ENCODE results near the gene CMPK2.
"Not testable (repeated sequence)": the region's sequence is repeated elsewhere in the genome, so short reads cannot be mapped to it uniquely, and the experiment has no call there.

CMPK2 gene

DNA sequence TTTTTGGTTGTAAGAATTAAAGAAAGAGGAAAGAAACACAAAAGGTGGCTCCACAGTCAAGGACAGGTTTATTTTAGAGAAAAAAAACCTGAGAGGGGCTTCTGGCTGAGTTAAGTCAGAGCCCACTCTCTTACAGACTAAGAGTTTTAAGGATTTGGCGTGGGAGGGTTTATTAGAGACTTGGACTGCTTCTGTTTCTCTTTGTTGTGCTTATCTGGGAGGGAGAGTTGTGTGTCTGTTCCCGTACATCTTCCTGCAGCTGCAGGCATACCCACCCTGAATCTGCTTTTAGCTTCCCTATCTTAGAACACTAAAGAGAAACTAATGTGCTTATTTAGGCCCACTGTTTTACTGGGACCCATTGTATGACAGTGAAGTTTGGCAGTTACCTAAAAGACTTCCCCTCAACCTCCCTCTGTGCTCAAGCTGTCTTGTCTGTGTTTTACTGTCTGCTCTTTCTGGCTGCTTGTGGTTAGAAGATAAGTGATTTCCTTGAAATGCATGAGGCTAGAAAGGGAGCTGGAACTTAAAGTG is 14.6 kb upstream of the CMPK2 start:
- no peak for DNase-seq (ENCODE audit: low read depth in 2 of 2)

DNA sequence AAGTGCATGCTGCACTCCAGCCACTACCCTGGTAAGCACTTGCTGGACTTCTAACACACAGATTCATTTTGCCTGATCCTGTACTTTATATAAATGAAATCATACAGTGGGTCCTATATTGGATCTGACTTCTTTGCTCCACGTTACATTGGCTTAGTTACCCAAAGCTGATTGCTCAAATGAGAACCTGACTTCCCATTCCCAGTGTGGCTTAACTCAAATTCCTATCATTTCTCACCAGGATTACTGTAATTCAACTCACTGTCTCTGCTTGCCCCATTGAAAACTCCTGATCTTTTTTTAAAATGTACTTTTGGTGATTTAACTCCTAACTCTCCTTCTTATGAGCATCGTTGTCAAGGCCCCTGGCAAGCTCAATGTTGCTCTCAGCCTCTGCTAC is 13.3 kb upstream of the CMPK2 start:
- no peak for DNase-seq (ENCODE audit: low read depth in 2 of 2)

DNA sequence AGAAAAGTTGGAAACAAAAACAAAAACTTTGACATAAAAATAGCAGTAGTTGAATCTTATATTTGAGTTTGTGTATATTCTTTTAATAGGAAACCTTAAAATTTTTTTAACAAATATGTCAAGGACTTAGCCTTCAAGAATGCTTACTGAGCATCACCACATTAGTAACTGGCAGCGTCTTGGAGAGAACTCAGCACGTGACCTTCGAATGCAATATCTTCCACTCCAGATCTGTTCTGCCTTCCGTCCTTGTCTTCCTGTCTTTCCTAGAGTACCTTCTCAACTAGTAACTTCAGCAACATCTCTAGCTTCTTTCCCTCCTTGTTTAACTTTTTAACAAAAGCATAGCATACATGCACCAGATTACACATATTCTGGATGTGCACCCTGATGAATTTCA is 12.8 kb upstream of the CMPK2 start:
- DNase-seq (ENCODE audit: low read depth in 2 of 2) = no peak

DNA sequence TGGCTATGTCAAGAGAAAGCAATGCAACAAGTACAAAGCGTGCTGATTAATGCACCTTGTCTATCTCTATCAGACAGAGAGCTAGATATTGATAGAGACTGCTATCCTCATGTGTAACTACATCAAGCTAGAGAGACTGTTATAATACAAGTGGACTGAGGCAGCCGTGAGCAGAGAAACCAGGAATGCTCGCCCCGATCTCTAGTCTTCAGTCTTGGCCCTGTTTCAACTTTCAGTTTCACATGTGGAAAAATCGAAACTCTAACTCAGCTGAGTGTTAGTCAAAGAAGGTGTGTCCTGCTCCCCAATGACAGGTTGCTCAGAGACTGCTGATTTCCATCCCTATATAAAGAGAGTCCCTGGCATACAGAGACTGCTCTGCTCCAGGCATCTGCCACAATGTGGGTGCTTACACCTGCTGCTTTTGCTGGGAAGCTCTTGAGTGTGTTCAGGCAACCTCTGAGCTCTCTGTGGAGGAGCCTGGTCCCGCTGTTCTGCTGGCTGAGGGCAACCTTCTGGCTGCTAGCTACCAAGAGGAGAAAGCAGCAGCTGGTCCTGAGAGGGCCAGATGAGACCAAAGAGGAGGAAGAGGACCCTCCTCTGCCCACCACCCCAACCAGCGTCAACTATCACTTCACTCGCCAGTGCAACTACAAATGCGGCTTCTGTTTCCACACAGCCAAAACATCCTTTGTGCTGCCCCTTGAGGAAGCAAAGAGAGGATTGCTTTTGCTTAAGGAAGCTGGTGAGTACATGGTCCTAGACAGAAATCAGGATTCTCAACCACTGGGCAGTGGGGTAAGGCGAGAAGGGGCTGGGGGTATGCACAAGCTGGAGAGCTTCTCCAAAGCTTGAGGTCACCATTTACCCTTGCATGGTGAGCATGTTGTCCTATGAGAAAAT is 11.9 kb upstream of the CMPK2 start, which contains the start of gene RSAD2:
Gene RSAD2, plus strand, starts transcription at position 376 of the 903 bp plus-strand sequence. Its CDS starts 24 bp downstream, at position 400.
- peak in 1 of 2 donors; percentile 19 for DNase-seq (ENCODE audit: low read depth in 2 of 2)

DNA sequence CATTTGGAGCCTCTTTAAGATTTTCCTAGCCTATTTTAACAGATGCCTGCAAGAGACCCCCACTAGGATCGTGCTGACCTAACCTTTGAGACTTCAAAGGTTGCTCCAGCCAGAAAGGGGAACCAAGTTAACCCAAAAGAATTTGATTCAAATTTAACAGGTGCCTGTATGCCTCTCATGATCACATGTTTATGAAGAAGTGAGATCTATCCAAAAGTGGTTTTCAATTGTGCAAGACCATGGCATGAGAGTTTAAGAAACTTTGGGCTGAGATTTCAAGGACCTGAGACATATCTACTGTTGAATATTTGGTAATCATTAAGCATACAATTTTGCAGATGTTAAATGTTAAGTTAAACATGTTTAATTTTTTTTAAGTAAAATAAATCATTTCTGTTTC is 10.6 kb upstream of the CMPK2 start:
- no peak for DNase-seq (ENCODE audit: low read depth in 2 of 2)

DNA sequence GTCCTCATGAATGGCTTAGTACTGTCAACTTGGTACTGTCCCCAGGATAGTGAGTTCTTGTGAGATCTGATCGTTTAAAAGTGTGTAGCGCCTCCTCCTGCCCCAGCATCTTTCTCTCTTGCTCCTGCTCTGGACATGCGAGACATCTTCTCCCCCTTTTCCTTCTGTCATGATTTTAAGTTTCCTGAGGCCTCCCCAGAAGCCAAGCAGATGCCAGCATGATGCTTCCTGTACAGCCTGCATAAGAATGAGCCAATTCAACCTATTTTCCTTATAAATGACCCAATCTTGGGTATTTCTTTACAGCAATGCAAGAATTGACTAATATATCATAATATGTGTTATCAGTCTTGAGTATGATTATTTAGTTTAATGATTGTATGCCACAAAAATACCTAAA is 8.3 kb upstream of the CMPK2 start:
- DNase-seq (ENCODE audit: low read depth in 2 of 2) = no peak

DNA sequence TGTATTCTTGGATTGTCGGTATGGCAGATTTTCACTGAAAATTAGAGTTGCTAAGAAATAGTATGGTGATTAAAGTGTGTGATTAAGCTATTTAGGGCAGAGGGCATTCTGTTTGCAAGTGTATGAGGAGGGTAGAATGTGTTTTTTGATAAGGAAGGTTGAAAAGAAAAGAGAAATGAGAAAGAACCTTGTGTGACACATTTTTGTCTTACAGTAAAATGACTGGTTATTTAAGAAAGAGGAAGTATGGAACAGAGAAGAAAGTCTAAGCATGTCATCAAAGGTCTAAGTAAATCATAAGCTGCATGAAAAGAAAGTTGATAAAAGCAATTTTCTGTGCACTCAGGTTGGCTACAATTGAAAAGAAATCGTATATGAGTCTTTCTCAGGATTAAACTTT is 6.7 kb upstream of the CMPK2 start:
- no peak for DNase-seq (ENCODE audit: low read depth in 2 of 2)

DNA sequence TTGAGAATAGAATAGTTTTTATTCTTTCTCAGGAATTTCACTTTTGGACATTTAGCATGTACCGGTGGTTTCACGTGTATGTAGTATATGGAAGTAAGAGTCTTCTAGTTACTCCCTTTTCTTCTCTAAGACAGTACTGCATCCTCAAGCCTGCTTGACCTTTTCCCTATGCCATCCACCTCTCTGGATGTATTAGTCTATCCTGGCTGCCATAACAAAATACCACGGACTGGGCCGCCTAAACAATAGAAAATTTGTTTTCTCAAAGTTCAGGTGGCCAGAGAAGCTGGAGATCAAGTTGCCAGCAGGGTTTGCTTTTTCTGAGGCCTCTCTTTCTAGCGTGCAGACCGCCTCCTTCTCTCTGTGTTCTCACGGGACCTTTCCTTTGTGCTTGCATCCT is 1.3 kb upstream of the CMPK2 start:
- DNase-seq (ENCODE audit: low read depth in 2 of 2) = no peak

DNA sequence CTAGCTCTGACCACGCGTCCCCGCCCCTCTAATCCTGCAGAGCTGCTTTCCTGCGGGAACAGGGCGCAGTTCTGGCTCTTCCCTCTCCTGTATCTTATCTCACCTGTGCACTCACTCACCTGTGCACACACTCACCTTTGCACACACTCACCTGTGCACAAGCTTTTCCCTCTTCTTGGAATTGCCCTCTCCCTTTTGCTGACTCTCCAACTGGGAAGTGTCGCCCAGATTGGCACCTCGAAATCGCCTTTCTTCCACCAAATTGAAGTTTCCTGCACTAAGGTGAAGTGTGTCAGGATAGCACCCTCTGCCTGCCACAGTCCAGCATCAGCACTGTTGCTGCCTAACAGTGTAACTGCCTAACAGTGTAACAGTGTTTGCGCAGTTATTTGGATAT is 566 bp upstream of the CMPK2 start:
- no peak for DNase-seq (ENCODE audit: low read depth in 2 of 2)

DNA sequence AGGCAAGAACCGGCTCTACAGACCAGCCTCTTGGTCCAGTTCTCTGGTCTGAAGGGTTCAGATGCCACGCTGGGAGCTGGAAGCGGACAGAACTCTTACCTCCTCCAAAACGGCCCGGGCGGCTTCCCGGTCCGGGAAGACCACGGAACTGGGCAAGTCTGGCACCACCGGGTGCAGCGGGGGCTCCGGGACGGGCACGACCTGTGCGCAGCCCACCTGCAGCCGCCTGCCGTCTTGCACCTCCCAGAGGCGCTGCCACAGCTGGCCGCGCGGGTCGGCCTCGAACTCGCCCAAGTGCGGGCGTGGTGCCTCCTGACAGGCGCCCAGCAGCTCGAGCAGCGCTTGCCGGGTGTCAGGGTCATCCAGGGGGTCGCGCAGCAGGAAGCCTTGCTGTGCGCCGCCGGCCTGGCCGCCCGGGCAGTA is 773 bp downstream of the CMPK2 start:
- DNase-seq (ENCODE audit: low read depth in 2 of 2) = no peak

DNA sequence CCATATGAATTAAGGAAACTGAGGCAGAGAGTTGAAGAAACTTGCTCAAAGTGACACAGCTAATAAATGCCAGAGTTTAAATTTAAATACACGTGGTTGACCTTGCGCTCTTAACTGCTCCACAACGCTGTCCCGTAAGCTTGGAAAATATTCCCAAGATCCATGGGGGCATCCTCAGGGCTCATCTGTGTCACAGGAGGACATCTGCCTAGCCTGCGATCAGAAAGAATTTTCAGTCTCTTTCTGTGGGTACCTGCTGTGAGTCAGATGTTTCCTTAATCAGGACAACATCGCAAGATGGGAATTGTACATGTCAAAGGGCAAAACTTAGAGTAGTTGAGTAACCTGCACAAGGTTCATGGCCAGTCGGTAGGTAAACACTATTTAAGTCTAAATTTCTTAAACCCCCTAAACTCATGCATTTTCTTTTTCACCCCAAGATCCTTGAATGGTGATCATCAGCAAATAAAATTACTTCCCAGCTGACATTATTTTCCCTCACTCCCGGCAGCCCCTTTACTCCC is 1.4 kb downstream of the CMPK2 start:
- no peak for DNase-seq (ENCODE audit: low read depth in 2 of 2)

DNA sequence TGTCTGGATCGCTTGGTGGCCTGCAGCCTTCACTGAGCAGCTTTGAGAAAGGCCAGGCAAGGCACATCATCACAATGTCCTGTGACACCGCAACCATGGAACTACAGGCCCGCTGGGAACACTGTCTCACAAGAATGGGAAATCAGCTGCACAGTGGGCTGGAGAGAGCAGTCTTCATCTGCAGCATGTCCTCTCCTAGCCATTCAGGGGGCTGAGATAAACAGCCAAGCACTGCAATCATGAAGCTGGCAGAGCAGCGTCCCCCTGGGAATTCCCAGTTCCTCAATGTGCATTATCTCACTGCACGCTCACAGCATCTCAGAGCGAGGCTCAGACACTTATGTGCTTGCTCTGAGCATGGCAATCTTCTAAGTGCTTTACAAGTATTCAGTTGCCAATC is 1.9 kb downstream of the CMPK2 start:
- DNase-seq (ENCODE audit: low read depth in 2 of 2) = no peak

DNA sequence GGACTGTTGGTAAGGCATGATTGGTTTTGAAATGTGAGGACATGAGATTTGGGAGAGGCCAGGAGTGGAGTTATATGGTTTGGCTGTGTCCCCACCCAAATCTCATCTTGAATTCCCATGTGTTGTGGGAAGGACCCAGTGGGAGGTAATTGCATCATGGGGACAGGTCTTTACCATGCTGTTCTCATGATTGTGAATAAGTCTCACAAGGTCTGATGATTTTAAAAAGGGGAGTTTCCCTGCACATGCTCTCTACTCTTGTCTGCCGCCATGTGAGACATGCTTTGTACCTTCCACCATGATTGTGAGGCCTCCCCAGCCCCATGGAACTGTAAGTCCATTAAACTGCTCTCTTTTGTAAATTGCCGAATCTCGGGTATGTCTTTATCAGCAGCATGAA is 5.4 kb downstream of the CMPK2 start:
- no peak for DNase-seq (ENCODE audit: low read depth in 2 of 2)

DNA sequence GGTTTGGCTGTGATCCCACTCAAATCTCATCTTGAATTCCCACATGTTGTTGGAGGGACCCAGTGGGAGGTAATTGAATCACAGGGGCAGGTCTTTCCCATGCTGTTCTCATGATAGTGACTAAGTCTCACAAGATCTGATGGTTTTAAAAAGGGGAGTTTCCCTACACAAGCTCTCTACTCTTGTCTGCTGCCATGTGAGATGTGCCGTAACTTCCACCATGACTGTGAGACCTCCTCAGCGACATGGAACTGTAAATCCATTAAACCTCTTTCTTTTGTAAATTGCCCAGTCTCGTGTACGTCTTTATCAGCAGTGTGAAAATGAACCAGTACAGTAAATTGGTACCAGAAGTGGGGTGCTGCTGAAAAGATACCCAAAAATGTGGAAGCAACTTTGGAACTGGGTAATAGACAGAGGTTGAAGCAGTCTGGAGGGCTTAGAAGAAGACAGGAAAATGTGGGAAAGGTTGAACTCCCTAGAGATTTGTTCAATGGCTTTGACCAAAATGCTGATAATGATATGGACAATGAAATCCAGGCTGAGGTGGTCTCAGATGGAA is 7.2 kb downstream of the CMPK2 start:
- DNase-seq (ENCODE audit: low read depth in 2 of 2) = not testable (repeated sequence)

DNA sequence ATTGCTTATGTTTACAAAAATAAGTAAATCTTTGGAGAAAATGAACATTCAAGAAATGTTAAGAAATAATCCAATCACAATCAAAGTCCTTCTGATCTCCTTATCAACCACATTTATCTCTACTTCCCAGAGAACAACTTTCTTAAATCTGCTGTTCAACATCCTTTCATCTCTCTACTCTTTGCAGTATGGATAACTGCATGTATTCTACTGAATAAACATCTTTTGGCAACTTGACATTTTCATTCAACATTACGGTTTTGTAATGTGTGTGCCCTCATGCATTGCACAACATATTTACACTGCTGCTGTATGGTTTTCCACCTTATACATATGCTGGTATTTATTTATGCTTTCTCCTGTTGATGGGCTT is 9.2 kb downstream of the CMPK2 start:
- no peak for DNase-seq (ENCODE audit: low read depth in 2 of 2)

DNA sequence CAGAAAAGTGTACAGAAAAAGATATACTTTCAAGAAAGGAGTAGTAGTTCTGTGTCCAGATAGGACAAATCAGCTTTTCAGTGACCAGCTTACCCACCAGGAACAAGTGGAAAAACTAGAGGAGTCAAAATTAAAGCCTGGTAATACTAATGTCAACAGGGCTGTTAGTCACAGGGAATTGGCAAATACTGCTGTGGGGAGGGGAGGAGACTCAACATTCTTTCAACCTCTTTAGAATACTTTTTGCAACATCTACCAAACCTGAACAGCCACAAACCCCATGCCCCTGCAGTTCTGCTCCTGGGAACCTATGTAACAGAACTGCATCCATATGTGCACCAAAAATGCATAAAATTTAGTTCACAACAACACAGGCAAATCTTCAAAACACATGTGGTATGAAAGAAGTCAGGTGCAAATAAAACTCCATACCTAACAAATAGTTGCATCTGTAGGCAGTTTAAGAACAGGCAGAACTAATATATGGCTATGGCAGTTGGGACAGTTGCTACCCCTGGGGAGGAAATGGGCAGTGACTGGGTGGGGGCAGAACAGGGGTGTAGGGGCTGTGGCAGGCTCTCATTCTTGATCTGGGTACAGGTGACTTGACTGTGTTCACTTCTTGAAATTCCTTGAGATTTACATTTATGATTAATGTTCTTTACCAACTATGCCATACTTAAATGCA is 9.7 kb downstream of the CMPK2 start:
- DNase-seq (ENCODE audit: low read depth in 2 of 2) = no peak

DNA sequence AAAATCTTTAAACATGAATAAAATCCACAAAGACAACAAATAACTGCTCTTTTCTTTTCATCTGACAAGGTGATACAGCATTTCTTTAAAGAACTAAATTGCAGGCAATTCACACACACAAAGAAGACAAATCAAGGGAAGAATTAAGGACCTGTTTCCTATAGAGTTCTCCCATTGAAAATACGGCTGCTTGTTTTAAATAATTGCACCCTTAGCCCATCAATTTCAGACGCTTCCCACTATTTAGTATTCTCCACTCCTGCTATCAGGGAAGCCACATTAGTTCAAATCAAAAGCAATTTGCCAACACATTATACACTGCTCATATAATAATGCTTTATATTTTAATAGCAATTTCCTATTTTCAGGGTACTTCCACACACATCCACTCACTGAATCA is 11.3 kb downstream of the CMPK2 start:
- DNase-seq (ENCODE audit: low read depth in 2 of 2) = no peak

DNA sequence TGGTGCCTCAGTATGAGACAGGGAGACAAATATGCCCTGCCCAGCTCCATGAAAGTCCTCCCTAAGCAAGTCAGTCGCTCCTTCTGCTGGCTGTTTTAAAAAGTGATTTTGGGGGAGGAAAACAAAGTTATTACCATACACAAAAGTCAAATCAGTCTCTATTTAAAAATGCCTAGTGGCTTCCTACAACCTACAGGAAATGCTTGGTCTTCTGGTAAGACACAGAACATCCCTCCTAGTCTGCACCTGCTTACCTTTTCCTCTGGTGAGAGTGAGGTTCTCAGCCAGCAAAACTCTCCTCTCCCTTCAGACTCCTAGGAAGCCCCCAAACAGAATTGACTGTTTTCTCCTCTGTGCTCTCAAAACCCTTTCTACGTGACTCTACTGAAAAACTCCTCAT is 13.5 kb downstream of the CMPK2 start:
- DNase-seq (ENCODE audit: low read depth in 2 of 2) = no peak

DNA sequence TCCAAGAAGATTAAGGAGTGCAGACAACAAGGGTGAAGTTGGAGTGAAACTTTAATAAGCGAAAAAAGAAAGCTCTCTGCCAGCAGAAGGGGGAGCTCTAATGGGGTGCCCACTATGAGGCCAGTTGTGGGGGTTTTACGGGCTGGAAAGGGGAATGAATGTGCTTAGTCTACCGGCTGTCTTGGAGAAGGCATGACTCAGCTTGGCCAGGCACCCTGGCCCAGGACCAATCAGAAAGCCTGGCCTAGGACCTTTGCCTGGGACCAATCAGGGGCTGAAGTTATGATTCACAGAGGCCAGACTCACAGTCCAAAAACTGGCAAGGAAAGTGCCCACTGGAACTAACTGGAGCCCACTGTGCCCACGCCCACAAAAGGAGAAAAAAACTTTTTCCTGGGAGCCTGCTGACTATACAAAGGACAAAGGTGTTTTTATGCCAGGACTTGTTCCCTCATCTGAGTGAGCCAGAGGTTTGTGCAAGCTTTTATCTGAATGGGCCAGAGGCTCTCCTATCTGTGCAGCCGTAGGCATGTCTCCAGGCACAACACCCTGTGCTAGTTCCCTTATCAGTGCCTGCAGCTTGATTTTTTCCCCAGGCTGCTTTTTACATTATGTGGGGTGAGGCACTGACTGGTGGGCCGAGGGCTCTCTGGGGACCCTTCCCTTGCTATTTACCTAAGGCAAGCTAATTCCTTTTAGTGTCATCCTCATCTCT is 18.6 kb downstream of the CMPK2 start:
- DNase-seq (ENCODE audit: low read depth in 2 of 2) = no peak

DNA sequence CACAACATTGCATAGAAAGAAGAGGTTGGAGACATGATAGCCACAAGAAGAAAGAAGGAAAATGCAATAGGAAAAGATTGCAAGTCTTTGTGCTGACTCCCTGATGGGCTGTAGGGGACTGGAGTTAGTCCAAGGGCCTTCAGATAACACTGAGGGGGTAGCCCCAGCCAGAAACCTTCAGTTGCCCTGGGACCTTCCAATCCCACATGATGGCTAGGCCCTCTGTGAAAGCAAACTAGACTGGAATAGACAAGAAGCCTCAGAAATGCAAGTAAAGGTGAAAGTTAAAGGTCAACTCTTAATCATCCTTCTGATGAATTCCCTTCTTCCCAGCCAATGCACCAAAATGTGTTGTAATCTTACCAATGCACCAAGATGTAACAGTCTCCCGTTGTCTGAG is 19.2 kb downstream of the CMPK2 start:
- no peak for DNase-seq (ENCODE audit: low read depth in 2 of 2)

DNA sequence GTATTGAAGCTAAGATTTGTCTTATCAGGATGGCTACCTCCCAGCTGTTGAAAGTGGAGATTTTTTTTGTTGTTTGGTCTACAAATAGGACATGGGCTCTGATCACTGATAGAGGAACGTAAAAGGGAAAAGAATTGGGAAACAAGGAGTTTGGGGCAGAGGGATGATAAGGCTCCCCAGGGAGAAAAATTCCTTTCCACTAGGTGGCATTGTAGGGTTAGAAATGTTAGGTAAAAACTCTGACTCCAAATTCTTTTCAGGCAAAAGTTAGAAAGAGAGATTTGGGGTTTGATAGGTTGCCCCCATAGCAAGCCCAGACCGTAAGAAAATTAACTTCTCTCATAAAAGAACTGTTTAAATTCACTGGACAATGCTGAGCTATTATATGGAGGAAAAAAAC is 19.8 kb downstream of the CMPK2 start:
- no peak for DNase-seq (ENCODE audit: low read depth in 2 of 2)

DNA sequence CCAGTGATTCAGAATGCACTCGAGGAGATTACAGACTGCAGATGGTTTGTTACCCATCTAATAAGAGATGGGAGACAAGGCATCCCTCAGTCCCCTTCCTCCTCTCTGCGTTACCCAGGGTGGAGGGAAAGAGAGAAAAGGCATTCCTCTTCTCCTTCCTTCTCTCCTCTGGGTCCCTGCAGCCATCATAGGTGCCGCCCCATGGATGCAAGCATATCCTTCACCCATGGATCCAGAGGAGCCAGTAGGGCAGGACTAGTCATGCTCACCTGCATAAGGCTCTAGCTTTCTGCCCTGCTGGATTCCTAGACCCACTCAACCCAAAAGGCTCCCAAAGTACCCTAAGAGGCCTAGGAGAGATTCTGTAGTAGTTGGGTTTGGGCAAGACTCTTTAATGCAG is 20.4 kb downstream of the CMPK2 start:
- DNase-seq (ENCODE audit: low read depth in 2 of 2) = no peak

Data from stimulated activated CD8-positive, alpha-beta memory T cell treated with anti-CD3 and anti-CD28 coated beads, Interleukin-2, amount 100 ng/mL, for 1 hour (primary cell).